ENCODE results near the gene OR2AG2.

GRCh38 chr11:6717426-6717825 is 54.4 kb downstream of the OR2AG2 start:
- no peak for TF ChIP-seq CTCF (IDR thresholded peaks at IDR 0.05)
- TF ChIP-seq POLR2AphosphoS5 (IDR thresholded peaks at IDR 0.05), result no peak
- no peak for TF ChIP-seq POLR2A (IDR thresholded peaks at IDR 0.05)
- TF ChIP-seq EP300 (IDR thresholded peaks at IDR 0.05), result no peak

Data from stomach (tissue), 4 donors.